GM19463 (cell line): ENCODE data around the gene EEF2K.
"Not testable (repeated sequence)": the region's sequence is repeated elsewhere in the genome, so short reads cannot be mapped to it uniquely, and the experiment has no call there.

Source experiments
- ATAC-seq: cut with Tn5 transposase; IDR thresholded peaks from one replicate; pipeline ENCODE4 v1.9.1; 2021; ENCODE audit warnings: mild to moderate bottlenecking, moderate library complexity; ENCODE audit not compliant: unreplicated experiment

EEF2K gene

DNA sequence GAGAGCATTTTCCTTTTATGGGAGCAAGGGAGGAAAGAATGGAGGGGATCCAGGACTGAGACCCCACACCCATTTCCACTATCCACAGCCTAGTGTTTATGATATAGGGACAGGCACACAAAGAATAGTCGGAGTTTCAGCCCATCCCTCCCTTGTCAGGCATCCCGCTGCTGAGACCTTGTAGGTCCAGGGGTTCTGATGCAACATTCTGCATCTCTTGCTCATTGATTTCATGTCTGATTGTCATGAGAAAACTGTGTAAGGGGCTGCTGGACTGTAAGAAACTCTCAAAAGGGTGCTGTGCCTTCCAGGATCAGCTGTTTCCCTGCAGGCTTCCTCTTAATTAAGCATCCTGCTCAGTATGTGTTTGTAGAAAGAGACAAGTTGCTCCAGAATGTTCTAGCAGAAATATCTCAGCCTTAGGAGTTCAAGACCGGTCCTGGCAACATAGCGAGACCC, 85.8 kb downstream of the EEF2K start:
- no peak for ATAC-seq

- no peak for ATAC-seq
Measured at GRCh38 chr16:22292320-22292719, 86.2 kb downstream of the EEF2K start.

DNA sequence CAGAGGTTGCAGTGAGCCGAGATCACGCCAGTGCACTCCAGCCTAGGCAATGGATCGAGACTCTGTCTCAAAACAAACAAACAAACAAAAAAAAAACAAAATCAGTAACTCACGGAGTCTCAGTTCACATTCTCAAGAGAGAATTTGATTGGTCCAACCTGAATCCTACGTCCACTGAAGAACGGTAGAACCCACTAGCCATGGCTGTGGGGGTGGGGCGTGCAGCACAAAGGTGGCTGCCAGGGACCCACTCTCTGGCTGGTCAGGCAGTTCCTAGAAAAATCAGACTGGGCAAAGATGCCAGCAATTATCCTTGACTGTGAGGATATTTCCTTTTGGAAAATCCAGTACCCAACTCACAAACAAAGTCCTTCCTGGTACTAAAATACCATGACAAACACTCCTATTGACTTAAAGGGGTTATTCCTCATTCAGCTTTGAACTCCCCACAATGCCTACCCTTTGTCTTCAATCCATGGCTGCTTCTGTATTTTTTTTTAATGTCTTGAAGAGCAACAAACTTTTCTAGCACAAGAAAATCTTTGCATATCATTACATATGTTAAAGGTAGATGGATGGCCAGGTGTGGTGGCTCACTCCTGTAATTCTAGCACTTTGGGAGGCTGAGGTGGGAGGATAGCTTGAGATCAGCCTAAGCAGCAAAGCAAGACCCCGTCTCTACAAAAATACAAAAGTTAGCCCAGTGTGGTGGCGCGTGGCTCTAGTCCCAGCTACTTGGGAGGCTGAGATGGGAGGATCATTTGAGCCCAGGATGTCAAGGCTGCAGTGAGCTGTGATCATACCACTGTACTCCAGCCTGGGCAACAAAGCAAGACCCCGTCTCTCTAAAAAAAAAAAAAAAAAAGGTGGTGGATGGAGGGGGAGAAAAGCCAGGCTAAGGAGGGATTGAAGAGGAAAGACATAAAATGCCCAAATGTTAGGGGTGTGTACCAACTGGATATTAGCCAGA, 87.3 kb downstream of the EEF2K start:
- no peak for ATAC-seq

DNA sequence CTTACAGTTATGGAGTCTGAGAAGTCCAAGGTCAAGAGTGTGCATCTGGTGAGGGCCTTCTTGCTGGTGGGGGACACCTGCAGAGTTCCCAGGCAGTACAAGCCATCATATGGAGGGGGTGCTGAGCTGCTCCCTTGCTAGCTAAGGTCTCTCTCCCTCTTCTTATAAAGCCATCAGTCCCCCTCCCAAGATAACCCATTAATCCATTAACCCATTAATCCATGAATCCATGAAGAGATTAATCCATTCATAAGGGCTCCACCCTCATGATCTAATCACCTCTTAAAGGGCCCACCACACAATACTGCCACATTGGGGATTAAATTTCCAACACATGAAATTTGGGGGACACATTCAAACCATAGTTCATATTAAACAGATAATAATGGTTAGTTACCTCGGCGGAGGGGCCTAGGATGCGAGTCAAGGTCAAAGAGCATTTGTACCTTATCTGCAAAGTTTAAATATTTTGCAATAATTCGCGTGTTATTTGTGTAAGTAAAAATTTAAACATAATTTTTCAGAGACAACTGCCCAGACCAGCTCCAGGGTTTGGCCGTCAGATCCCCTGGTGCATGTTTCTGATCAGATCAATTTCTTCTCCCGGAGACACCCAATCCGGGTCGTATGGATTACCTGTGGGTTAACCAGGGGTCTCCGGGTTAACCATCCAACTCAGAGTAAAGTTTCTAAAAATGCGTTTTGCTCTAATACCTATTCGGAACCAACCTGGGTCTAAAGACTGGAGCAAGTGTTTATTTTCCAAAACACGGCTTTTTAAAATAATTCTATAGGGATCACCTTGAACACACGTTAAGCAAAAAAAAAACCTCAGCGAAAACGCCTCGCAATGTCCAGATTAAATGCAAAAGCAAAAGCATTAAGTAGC, 90.4 kb downstream of the EEF2K start:
- ATAC-seq = no peak

DNA sequence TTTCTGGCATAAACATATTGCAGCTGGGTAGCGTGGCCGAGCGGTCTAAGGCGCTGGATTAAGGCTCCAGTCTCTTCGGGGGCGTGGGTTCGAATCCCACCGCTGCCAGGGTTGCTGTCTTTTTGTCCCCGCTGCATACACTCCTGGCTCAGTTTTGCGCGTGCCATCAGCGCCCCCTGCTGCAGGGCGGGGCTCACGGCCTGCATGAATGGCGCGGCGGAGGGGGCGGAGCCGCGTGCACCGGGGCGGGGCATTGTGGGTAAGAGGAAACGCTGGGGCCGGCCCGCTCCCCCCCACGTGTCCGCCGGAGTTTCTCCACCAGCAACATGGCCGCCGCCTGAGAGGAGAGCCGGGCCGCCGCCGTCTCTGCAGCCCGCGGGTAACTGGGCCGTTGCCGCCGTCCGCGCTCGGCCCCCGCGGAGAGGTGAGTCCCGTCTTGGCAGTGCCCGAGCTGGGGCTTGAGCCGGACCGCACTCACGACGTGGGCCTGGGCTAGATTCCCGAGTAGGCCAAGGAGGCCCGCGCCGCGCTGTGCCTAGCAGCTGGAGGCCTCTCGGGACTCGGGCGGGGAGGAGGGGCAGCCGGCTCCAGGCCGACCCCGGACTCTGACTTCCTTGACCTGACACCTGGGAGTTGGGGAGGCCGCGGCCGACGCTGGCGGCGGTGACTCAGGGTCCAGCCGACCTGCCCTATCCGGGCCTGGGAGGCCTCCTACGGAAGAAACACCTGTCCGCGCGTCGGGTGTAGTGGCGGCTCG, 91.2 kb downstream of the EEF2K start, which contains the start of gene POLR3E:
TSS of gene POLR3E (plus strand) at position 296 of the 757 bp plus-strand sequence. CDS start 5,560 bp downstream, outside the sequence.
- peak; percentile 82 for ATAC-seq

- peak; percentile 28 for ATAC-seq
Measured at GRCh38 chr16:22297871-22298733, 92.0 kb downstream of the EEF2K start.

- no peak for ATAC-seq
Measured at GRCh38 chr16:22299036-22299435, 93.0 kb downstream of the EEF2K start.

DNA sequence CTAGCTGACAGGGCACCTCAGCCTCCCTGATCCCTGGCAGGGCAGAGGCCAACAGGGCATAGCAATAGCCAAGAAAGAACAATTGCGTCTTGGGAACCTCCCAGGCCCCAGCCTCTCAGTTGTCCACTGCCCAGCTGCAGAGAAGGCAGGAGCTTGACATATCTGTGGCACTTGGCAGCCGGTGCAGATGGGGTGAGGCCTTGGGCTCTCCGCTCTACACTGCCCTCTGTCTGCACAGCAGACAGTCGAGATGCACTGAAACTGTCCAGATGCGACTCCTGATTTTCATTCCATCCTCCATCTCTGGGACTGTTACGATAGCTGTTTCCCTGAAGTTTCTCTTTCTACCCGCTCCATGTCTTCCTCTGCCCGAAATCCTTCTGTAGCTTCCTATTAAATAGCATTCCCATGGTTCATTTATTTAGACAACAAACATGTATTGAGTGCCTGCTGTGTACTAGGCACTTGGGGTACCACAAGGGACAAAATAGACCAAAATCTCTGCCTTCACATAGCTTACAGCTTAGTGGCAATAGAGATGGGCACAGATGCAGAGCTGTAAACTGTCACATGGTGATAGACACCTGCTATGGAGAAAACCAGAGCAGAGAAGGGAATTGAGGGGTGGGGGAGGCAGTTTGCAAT, 94.5 kb downstream of the EEF2K start:
- no peak for ATAC-seq

DNA sequence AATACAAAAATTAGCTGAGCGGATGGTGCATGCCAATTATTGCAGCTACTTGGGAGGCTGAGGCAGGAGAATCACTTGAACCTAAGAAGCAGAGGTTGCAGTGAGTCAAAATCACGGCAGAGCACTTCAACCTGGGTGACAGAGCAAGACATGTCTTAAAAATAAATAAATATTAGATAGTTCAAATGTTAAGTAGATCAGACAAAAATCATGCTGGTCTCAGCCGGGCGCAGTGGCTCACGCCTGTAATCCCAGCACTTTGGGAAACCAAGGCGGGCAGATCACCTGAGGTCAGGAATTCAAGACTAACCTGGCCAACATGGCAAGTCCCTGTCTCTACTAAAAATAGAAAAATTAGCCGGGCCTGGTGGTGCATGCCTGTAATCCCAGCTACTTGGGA, 95.3 kb downstream of the EEF2K start:
- not testable (repeated sequence) for ATAC-seq

DNA sequence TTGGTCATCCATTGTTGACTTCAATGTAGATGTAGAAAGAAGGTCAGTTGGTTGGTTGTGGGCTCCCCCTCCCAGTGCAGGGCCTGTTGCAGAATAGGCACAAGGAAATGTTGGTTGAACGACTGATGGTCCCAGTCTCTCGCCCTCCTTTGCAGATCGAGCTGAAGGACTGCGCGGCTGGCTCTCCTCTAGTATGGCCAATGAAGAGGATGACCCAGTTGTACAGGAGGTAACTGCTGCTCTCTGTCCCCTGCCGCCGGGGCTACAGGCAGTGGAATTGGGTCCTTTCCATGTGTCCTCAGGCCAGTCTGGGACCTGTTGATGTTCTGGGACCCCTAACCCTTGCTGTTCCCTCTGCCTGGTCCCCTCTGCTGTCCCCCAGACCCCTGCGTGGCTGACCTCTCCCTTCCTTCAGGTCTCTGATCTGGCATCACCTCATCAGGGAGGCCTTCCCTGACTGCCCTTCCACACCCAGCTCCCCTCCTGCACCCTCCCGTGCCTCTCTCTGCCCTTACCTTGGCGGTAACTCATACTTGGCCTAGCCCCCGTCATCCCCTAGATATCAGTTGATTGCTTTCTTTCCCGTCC, 96.8 kb downstream of the EEF2K start:
- no peak for ATAC-seq

- ATAC-seq = no peak
Measured at GRCh38 chr16:22304411-22304810, 98.3 kb downstream of the EEF2K start.

GRCh38 chr16:22306788-22307187, 100.7 kb downstream of the EEF2K start:
- no peak for ATAC-seq

- no peak for ATAC-seq
Measured at GRCh38 chr16:22307838-22308237, 101.8 kb downstream of the EEF2K start.

- ATAC-seq = no peak
Measured at GRCh38 chr16:22308824-22309520, 102.9 kb downstream of the EEF2K start.

DNA sequence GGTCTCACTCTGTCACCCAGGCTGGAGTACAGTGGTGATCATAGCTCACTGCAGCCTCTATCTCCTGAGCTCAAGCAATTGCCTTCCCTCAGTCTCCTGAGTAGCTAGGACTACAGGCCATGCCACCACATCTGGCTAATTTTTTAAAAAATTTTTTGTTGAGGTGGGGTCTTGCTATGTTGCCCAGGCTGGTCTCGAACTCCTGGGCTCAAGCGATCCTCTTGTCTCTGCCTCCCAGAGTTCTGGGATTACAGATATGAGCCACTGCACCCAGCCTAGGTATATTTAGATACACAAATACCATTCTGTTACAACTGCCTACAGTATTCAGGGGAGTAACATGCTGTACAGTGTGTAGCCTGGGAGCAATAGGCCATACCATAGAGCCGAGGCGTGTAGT, 105.4 kb downstream of the EEF2K start:
- ATAC-seq = no peak

GRCh38 chr16:22312897-22313781, 107.1 kb downstream of the EEF2K start:
- no peak for ATAC-seq

- no peak for ATAC-seq
Measured at GRCh38 chr16:22313876-22314470, 107.9 kb downstream of the EEF2K start.
